ENCODE results near the gene STMN3.
"Not testable (repeated sequence)": the region's sequence is repeated elsewhere in the genome, so short reads cannot be mapped to it uniquely, and the experiment has no call there.

The STMN3 gene

GRCh38 chr20:63630956-63631355, 22.3 kb downstream of the STMN3 start:
- DNase-seq = not testable (repeated sequence)

- peak; percentile 93 for DNase-seq
Observed at GRCh38 chr20:63628246-63628975, 24.8 kb downstream of the STMN3 start.

GRCh38 chr20:63627751-63628245, 25.4 kb downstream of the STMN3 start:
- no peak for DNase-seq

- peak; percentile 97 for DNase-seq
Observed at GRCh38 chr20:63627129-63627750, 26.0 kb downstream of the STMN3 start.

- DNase-seq = peak; percentile 89
Observed at GRCh38 chr20:63626424-63627128, 26.6 kb downstream of the STMN3 start, which contains the start of gene GMEB2. Gene GMEB2 (minus strand): TSS chr20:63627101. CDS start chr20:63619397, 7,704 bp downstream.

GRCh38 chr20:63625771-63626423, 27.3 kb downstream of the STMN3 start:
- no peak for DNase-seq

GRCh38 chr20:63624486-63624885, 28.7 kb downstream of the STMN3 start:
- DNase-seq = no peak

GRCh38 chr20:63622732-63623131, 30.5 kb downstream of the STMN3 start:
- DNase-seq = no peak

- DNase-seq = no peak
Observed at GRCh38 chr20:63622096-63622495, 31.1 kb downstream of the STMN3 start.

- no peak for DNase-seq
Observed at GRCh38 chr20:63620991-63621390, 32.2 kb downstream of the STMN3 start.

- no peak for DNase-seq
Observed at GRCh38 chr20:63619505-63619904, 33.7 kb downstream of the STMN3 start.

- DNase-seq = no peak
Observed at GRCh38 chr20:63619086-63619485, 34.1 kb downstream of the STMN3 start.

- DNase-seq = no peak
Observed at GRCh38 chr20:63618291-63618980, 34.8 kb downstream of the STMN3 start.

GRCh38 chr20:63617876-63618265, 35.4 kb downstream of the STMN3 start:
- no peak for DNase-seq

- DNase-seq = no peak
Observed at GRCh38 chr20:63617092-63617875, 35.9 kb downstream of the STMN3 start.

GRCh38 chr20:63613863-63614594, 39.2 kb downstream of the STMN3 start:
- DNase-seq = not testable (repeated sequence)

- DNase-seq = no peak
Observed at GRCh38 chr20:63612276-63612931, 40.8 kb downstream of the STMN3 start.

GRCh38 chr20:63611646-63612045, 41.6 kb downstream of the STMN3 start:
- DNase-seq = no peak

- DNase-seq = no peak
Observed at GRCh38 chr20:63610581-63611435, 42.4 kb downstream of the STMN3 start.

Data from NCI-H146 (cell line).